GM12864 (cell line): Measurements from ENCODE around the gene MZB1.

Source experiments
- DNase-seq: peaks from one replicate; pipeline ENCODE4 v3.0.0-alpha.2; 2011; ENCODE audit warnings: low read depth
- H3K4me3 ChIP-seq: 2 replicates; pipeline ENCODE4 v1.5.1; 2011; ENCODE audit warnings: mild to moderate bottlenecking, low read depth, low read length, control low read depth
- TF ChIP-seq, protein P1 (sequence below): IDR thresholded peaks from 2 replicates; pipeline ENCODE4 v1.5.1; 2011; ENCODE audit warnings: low read depth, mild to moderate bottlenecking, moderate library complexity, low read length, control low read depth, inconsistent platforms; ENCODE audit errors: missing control alignments

Gene MZB1

DNA sequence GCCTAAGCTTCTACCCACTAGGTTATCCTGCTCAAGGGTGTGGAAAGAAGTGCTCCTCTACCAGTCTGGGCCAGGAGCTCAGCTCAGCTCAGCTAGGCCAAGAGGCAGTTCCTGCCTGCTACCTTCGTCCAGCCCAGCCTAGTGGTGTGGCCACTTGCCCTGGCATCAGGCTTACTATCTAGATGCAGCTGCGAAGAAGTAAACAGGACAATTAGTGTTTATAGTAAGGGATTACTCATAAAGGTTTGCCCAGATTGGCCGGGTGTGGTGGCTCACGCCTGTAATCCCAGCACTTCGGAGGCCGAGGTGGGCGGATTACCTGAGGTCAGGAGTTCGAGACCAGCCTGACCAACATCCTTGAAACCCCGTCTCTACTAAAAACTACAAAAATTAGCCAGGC is 26.9 kb upstream of the MZB1 start:
- H3K4me3 ChIP-seq = no peak overlapping the region
- TF ChIP-seq, protein P1, sequence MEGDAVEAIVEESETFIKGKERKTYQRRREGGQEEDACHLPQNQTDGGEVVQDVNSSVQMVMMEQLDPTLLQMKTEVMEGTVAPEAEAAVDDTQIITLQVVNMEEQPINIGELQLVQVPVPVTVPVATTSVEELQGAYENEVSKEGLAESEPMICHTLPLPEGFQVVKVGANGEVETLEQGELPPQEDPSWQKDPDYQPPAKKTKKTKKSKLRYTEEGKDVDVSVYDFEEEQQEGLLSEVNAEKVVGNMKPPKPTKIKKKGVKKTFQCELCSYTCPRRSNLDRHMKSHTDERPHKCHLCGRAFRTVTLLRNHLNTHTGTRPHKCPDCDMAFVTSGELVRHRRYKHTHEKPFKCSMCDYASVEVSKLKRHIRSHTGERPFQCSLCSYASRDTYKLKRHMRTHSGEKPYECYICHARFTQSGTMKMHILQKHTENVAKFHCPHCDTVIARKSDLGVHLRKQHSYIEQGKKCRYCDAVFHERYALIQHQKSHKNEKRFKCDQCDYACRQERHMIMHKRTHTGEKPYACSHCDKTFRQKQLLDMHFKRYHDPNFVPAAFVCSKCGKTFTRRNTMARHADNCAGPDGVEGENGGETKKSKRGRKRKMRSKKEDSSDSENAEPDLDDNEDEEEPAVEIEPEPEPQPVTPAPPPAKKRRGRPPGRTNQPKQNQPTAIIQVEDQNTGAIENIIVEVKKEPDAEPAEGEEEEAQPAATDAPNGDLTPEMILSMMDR = no peak
- DNase-seq = no peak

DNA sequence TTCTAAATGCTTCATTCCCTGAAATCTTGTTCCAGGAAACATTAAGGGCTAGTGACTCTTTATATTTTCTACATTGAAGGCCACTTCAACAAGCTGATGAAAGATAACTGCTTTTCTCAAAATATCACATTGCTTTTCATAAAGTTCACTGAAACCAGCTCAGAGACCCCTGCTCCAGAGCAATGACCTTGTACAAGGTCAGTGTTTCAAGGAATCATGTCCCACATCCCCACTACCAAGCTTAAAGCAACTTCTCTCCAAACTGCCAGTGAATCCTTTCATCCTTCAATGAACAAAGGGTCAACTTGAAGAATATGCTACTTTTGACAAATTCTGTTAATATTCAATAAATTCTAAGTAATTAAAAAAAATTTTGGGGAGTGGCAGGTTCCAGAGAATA is 26.2 kb upstream of the MZB1 start:
- TF ChIP-seq, protein P1 = no peak
- DNase-seq = no peak
- no peak overlapping the region for H3K4me3 ChIP-seq

DNA sequence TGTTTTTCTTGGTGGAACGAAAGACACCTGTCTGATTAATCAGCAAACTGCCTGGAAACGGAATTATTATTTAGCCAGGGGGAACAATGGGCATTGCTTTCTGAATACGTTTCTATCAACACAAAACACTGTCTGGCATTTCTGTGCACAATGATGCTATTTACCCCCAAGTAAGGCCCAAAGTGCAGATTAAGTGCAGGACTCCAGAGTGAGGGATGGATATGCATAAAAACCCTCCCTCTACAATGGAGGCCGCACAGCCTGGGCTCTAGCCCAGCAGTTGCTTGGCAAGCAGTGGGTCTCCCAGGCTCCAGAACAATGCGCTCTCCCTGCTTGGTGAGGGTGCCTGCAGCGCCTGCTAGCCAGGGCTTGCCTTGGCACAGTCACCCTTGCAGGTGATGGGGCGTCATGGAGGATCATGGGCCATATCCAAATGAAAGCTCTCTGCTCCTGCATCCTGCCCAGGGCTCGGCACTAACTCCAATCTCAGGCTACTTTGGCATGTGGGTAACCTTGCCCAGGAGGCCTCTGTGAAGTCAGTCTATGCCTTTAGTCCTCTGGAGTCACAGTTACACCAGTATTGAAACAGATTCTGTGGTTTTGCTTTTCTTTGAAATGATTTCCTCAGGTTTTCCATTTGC is 25.6 kb upstream of the MZB1 start:
- no peak for DNase-seq
- TF ChIP-seq, protein P1 = no peak

DNA sequence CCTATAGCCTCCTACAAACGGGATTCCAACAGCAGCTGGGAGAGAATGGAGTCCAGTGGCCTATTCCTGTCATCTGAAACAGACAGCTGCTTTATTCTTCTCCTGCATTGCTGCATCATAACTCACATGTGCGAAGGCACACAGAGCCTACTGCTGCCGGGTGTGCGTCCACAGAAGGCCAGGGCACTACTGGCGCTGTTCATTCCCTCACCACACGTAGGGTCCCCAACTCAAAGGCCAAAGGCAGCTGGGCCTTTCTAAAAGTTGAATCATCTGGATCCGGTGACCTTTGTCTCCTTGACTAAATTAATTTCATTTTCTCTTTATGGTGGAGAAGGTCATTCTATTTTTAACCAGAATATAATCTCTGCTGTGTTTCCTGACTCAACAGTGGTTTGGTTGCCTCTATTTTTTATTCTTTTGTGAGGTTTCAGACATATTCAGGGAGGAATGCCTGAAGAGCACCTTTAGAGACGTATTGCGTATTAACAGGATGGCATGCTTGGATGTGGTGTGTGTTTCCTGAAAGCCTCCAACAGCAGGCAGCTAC is 24.9 kb upstream of the MZB1 start:
- DNase-seq = no peak
- no peak overlapping the region for H3K4me3 ChIP-seq
- TF ChIP-seq, protein P1 = no peak

More for the DNA sequence above, 25.6 kb upstream of the MZB1 start:
- H3K4me3 ChIP-seq = no peak overlapping the region

DNA sequence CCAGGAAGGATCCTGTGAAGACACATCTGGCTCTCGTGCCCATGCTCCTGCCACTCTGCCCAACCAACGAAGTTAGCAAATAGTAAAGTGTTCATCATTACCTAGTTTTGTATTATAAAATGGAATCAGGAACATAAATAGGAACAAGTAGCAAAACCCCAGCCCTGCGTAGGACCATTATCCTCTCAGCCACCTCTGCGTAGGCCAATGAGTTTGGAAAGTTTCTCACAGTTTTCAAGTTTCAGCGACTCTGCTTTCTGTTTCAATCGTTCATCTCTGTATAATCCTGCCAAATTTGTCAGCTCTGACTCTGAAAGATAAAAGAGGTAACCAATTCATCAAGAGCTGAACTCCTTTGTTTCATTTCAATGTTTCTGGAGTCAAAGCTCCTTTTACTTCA is 24.2 kb upstream of the MZB1 start:
- TF ChIP-seq, protein P1 = no peak
- no peak for DNase-seq
- no peak overlapping the region for H3K4me3 ChIP-seq

DNA sequence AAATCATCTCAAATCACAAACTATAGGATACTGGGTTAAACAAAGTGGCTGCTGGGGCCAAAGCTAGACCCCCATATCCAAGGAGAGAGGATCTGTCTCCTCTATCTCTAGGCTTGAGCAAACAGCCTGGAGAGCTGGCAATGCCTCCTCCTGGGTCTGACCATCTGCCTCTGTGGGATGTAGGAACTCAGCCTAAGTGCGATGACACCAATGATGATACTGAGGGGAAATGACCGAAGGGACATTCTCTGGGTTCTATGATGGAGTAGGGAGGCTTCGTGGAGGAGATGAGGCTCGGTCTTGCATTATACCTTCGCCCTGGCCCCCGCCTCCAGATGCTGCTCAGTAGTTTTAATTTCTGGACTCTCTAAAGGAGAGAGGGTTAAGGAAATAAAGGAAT is 23.4 kb upstream of the MZB1 start:
- TF ChIP-seq, protein P1 = no peak
- DNase-seq = no peak
- H3K4me3 ChIP-seq = no peak overlapping the region
